Central memory CD8-positive, alpha-beta T cell (primary cell): Measurements from ENCODE around the gene BTBD9.
"Not testable (repeated sequence)": the region's sequence is repeated elsewhere in the genome, so short reads cannot be mapped to it uniquely, and the experiment has no call there.

ENCODE experiments used
- ATAC-seq: fragments of 150-1000 bp; cut with Tn5 transposase; replicated peaks from 2 replicates; pipeline ENCODE4 v1.10.0; 2022; ENCODE audit warnings: mild to moderate bottlenecking, moderate FRiP score, moderate number of reproducible peaks; ENCODE audit not compliant: poor library complexity, severe bottlenecking; ENCODE audit errors: extremely low read depth
- DNase-seq, 2 donors: peaks; one replicate each; pipeline ENCODE4 v3.0.0; 2021; ENCODE audit warnings: low spot score in 2 of 2
- H3K27ac Mint-ChIP-seq: one replicate; pipeline ENCODE4 v1.8.0; 2022; ENCODE audit warnings: low read depth, mild to moderate bottlenecking, moderate library complexity, mixed read lengths
- H3K27me3 Mint-ChIP-seq: one replicate; pipeline ENCODE4 v1.8.0; 2022; ENCODE audit warnings: mixed read lengths
- H3K36me3 Mint-ChIP-seq: one replicate; pipeline ENCODE4 v1.8.0; 2022; ENCODE audit warnings: mild to moderate bottlenecking, moderate library complexity, mixed read lengths; ENCODE audit not compliant: insufficient read depth
- H3K4me1 Mint-ChIP-seq: one replicate; pipeline ENCODE4 v1.8.0; 2022; ENCODE audit warnings: mixed read lengths
- H3K4me3 Mint-ChIP-seq: one replicate; pipeline ENCODE4 v1.8.0; 2022; ENCODE audit warnings: mild to moderate bottlenecking, moderate library complexity, mixed read lengths
- H3K9me3 Mint-ChIP-seq: one replicate; pipeline ENCODE4 v1.8.0; 2022; ENCODE audit warnings: mixed read lengths

BTBD9 gene

GRCh38 chr6:38354037-38354381, 285.7 kb downstream of the BTBD9 start:
- DNase-seq: no peak
- H3K36me3 Mint-ChIP-seq: peaks cover 11% of the 10 kb centered on the region
- no peaks in the 10 kb centered on the region for H3K9me3 Mint-ChIP-seq
- H3K4me1 Mint-ChIP-seq: peaks cover 52% of the 10 kb centered on the region
- H3K27me3 Mint-ChIP-seq: no peaks in the 10 kb centered on the region
- H3K4me3 Mint-ChIP-seq: no peak overlapping the region
- H3K27ac Mint-ChIP-seq: no peak overlapping the region
- no peak for ATAC-seq

DNA sequence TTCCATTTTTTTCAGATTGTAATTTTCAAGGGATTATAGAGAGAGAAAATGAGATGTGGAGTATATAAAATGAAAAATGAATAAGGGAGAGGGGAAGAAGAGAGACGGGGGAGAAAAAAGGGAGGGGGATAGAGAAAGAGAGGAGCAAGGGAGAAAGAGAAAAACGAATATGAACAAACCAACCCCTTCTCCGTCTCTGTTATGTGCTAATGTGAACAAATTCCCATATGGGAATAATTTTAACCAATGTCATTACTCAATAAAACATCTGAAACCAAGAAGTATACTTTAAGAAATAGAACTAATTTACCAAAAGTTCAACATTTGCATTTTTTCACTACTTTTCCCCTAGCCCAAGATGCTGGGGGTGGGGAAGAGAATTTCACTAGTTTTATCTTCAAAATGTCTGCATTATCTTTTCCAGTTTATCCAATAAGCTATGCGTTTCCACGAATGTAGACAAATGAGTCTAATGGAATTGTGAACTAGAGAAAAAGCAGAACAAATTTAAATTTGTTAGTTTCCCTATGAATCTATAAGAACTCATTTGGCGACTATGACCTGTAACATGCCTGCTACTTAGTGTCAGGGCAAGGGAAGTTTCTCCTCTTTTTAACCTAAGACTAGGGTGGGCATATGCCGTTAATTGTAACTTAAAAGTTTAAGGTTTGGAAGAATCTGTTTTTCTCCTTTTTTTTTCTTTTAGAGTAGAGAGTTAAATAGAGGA, 286.3 kb downstream of the BTBD9 start:
- Mint-ChIP-seq H3K36me3 (peaks cover 11% of the 10 kb centered on the region), H3K4me1 (peaks cover 50% of the 10 kb centered on the region), H3K9me3 (no peaks in the 10 kb centered on the region), H3K27me3 (no peaks in the 10 kb centered on the region), H3K27ac (peak overlapping the region; percentile 77), H3K4me3 (no peak overlapping the region)
- ATAC-seq (no peak), DNase-seq (no peak)

GRCh38 chr6:38352636-38353035, 287.1 kb downstream of the BTBD9 start:
- peaks cover 42% of the 10 kb centered on the region for H3K4me1 Mint-ChIP-seq
- no peak overlapping the region for H3K4me3 Mint-ChIP-seq
- DNase-seq (no peak), ATAC-seq (no peak)
- H3K27me3 Mint-ChIP-seq: no peaks in the 10 kb centered on the region
- H3K27ac Mint-ChIP-seq: peak overlapping the region; percentile 77
- H3K36me3 Mint-ChIP-seq: peaks cover 11% of the 10 kb centered on the region
- H3K9me3 Mint-ChIP-seq: no peaks in the 10 kb centered on the region

DNA sequence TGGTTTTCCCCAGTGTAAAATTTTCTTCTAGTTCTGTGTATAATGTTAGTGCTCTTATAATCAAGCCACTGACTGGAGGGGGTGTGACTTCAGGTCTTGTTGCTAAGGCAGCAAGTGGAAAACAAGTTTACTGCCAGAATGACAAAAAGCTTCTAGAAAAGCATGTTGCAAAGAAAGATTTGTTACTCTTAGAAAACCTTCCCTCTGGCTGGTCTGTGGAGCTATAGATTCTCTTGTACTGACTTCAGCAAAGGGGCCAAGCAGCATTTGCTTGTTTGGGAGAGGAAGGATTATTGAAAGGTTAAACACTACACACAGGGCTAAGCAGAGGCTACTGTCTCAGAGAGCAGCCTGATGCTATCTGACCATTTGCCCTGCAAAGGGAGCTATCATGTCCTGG, 288.8 kb downstream of the BTBD9 start:
- Mint-ChIP-seq H3K27me3 (no peaks in the 10 kb centered on the region), H3K36me3 (peaks cover 3% of the 10 kb centered on the region), H3K4me3 (no peak overlapping the region), H3K9me3 (no peaks in the 10 kb centered on the region), H3K27ac (no peak overlapping the region), H3K4me1 (peaks cover 26% of the 10 kb centered on the region)
- no peak for ATAC-seq
- no peak for DNase-seq

DNA sequence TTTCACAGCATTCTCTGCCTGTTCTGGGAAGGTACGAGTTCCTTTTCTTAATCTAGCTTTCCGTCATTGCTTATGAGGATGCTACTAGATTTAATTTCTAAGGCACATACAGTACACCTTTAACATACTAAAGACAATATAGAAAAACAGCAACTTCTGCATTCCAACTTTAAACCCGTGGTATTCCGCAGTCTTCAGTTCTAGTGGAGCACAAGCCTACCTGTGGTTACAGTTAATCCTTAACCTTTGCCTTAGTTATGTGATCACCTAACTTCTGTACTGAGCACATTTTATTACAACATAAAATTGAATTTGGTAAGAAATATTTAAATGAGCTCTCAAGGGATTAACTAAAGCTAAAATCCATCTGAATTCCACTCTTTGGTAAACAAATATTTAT, 289.5 kb downstream of the BTBD9 start:
- no peak for ATAC-seq
- H3K27ac Mint-ChIP-seq: no peak overlapping the region
- no peak for DNase-seq
- H3K27me3 Mint-ChIP-seq: no peaks in the 10 kb centered on the region
- H3K4me3 Mint-ChIP-seq: no peak overlapping the region
- H3K4me1 Mint-ChIP-seq: peaks cover 23% of the 10 kb centered on the region
- H3K9me3 Mint-ChIP-seq: no peaks in the 10 kb centered on the region
- peaks cover 3% of the 10 kb centered on the region for H3K36me3 Mint-ChIP-seq

GRCh38 chr6:38349795-38350194, 289.9 kb downstream of the BTBD9 start:
- DNase-seq: no peak
- Mint-ChIP-seq H3K27me3 (no peaks in the 10 kb centered on the region), H3K27ac (no peak overlapping the region), H3K4me1 (peaks cover 19% of the 10 kb centered on the region), H3K4me3 (no peak overlapping the region), H3K36me3 (peaks cover 3% of the 10 kb centered on the region), H3K9me3 (no peaks in the 10 kb centered on the region)
- no peak for ATAC-seq

DNA sequence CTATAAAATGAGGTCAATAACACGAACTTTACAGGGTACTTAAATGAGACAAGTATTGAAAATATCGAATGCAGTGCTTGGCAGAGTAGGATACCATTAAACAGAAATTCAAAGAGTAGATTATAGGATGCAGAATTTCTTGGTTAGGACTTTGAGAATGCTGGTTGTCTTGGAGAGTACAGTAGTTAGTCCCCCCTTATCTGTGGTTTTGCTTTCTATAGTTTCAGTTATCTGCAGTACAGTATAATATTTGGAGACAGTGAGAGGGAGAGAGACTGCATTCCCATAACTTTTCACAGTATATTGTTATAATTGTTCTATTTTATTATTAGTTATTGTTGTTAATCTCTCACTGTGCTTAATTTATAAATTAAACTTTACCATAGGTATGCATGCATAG, 290.5 kb downstream of the BTBD9 start:
- Mint-ChIP-seq H3K9me3 (no peaks in the 10 kb centered on the region), H3K4me1 (peaks cover 15% of the 10 kb centered on the region), H3K27ac (no peak overlapping the region), H3K36me3 (peaks cover 3% of the 10 kb centered on the region), H3K27me3 (no peaks in the 10 kb centered on the region), H3K4me3 (no peak overlapping the region)
- no peak for DNase-seq
- ATAC-seq: no peak

GRCh38 chr6:38348371-38348770, 291.4 kb downstream of the BTBD9 start:
- peaks cover 7% of the 10 kb centered on the region for H3K36me3 Mint-ChIP-seq
- DNase-seq: no peak
- ATAC-seq: no peak
- no peaks in the 10 kb centered on the region for H3K27me3 Mint-ChIP-seq
- no peak overlapping the region for H3K27ac Mint-ChIP-seq
- no peaks in the 10 kb centered on the region for H3K9me3 Mint-ChIP-seq
- H3K4me1 Mint-ChIP-seq: peaks cover 14% of the 10 kb centered on the region
- no peak overlapping the region for H3K4me3 Mint-ChIP-seq

GRCh38 chr6:38347829-38348228, 291.9 kb downstream of the BTBD9 start:
- H3K9me3 Mint-ChIP-seq, H3K27ac Mint-ChIP-seq: not testable (repeated sequence)

DNA sequence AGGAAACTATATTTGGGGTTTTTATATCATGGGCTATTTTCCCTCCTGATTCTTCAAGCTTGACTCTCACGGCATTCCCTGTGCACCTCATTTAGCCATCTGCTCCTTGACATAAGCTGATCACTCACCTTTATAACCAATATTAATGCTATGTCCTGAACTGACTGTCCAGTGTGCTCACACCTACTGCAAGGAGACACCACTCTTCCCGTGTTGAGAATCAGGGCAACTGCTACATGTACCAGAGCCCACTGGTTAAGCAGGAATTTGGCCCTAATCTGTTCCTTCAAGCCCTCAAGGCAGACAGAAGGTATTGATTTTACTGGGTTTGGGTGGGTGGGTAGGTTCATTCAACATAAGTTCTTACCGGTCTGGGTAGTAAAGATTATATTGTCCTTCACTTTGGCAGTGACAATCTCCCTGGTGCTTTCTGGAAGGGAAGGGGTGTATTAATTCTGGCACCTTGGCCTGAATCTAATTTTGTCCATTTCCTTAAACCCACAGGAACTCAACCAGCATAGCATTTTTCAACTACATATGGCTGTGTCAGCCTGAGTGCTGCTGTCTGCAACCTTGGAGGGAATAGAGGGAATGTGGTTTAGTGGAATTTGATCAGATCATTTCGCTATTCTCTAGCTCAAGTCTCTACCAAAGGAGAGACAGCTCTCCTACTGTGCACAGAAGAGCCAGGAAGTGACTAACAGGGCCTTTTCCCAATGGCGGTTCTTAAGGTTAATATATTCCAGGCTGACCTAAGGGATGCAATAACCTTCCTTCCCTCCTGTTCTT, 293.2 kb downstream of the BTBD9 start:
- no peak for DNase-seq
- no peak for ATAC-seq
- Mint-ChIP-seq H3K4me1 (peaks cover 6% of the 10 kb centered on the region), H3K27me3 (no peaks in the 10 kb centered on the region), H3K36me3 (peaks cover 5% of the 10 kb centered on the region), H3K9me3 (no peaks in the 10 kb centered on the region), H3K27ac (no peak overlapping the region), H3K4me3 (no peak overlapping the region)

More at GRCh38 chr6:38347829-38348228, 291.9 kb downstream of the BTBD9 start:
- H3K4me3 Mint-ChIP-seq, ATAC-seq, H3K36me3 Mint-ChIP-seq, H3K27me3 Mint-ChIP-seq, DNase-seq, H3K4me1 Mint-ChIP-seq: not testable (repeated sequence)

GRCh38 chr6:38345586-38345985, 294.1 kb downstream of the BTBD9 start:
- Mint-ChIP-seq H3K27ac (no peak overlapping the region), H3K4me1 (peaks cover 6% of the 10 kb centered on the region), H3K27me3 (no peaks in the 10 kb centered on the region), H3K9me3 (no peaks in the 10 kb centered on the region), H3K4me3 (no peak overlapping the region), H3K36me3 (peaks cover 5% of the 10 kb centered on the region)
- ATAC-seq (no peak), DNase-seq (no peak)

DNA sequence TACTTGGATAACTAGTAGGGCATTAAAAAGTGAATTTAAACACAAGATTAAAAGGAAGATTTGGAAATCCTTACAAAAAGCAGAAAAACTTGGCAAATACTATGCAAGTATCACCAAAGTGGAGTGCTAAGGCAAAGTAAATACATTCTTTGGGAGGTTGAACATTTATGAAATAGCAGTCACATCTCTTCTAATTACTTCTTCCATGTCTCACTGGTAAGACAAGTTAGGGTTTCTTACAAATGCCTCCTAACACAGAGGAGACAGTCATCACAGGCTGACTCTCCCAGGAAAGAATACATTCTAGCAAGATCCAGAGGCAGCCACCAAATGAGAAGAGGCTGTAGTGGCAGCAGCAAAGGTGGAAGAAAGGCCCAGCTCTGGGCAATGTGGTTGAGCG, 298.2 kb downstream of the BTBD9 start:
- ATAC-seq (no peak), DNase-seq (no peak)
- Mint-ChIP-seq H3K9me3 (no peaks in the 10 kb centered on the region), H3K36me3 (peaks cover 4% of the 10 kb centered on the region), H3K27me3 (no peaks in the 10 kb centered on the region), H3K27ac (no peak overlapping the region), H3K4me3 (no peak overlapping the region), H3K4me1 (peaks cover 25% of the 10 kb centered on the region)

DNA sequence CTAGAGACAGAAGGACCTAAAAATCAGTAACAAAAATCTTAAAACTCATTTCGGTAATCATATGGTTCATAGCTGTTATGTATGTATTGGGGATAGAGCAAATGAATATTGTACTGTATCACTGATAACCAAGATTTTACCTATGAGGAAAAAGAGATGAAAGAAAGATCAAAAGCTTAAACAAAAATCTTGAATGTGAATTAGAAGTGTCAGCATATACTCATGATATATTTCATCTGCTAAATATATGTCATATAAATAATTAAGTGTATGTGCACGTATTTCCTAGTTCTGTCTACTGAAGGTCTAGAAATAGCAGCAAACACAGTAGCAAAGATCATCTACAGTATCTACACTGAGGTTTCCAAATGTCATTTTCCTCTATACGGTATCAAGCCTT, 299.8 kb downstream of the BTBD9 start:
- DNase-seq (no peak), ATAC-seq (no peak)
- Mint-ChIP-seq H3K4me3 (no peak overlapping the region), H3K27me3 (no peaks in the 10 kb centered on the region), H3K27ac (no peak overlapping the region), H3K4me1 (peaks cover 24% of the 10 kb centered on the region), H3K36me3 (peaks cover 4% of the 10 kb centered on the region), H3K9me3 (peaks cover 3% of the 10 kb centered on the region)
